GM19372 (cell line): ENCODE measurements around the gene CAPN2.

ENCODE experiments used
- ATAC-seq: cut with Tn5 transposase; IDR thresholded peaks from one replicate; pipeline ENCODE4 v1.9.1; 2021; ENCODE audit warnings: mild to moderate bottlenecking, low read depth, moderate library complexity; ENCODE audit not compliant: unreplicated experiment

The CAPN2 gene

GRCh38 chr1:223715604-223716172, 3.3 kb downstream of the CAPN2 start:
- ATAC-seq: no peak

- peak; percentile 45 for ATAC-seq
Measured at GRCh38 chr1:223716302-223716862, 4.0 kb downstream of the CAPN2 start.

- no peak for ATAC-seq
Measured at GRCh38 chr1:223717123-223717522, 4.8 kb downstream of the CAPN2 start.

GRCh38 chr1:223717695-223718363, 5.5 kb downstream of the CAPN2 start:
- no peak for ATAC-seq

GRCh38 chr1:223718850-223719249, 6.5 kb downstream of the CAPN2 start:
- ATAC-seq: no peak

GRCh38 chr1:223720971-223721591, 8.7 kb downstream of the CAPN2 start:
- ATAC-seq: no peak

- ATAC-seq: no peak
Measured at GRCh38 chr1:223721658-223722607, 9.6 kb downstream of the CAPN2 start.

- ATAC-seq: no peak
Measured at GRCh38 chr1:223723351-223723904, 11.1 kb downstream of the CAPN2 start.

- ATAC-seq: no peak
Measured at GRCh38 chr1:223724376-223724775, 12.0 kb downstream of the CAPN2 start.

- no peak for ATAC-seq
Measured at GRCh38 chr1:223725578-223725977, 13.2 kb downstream of the CAPN2 start.

GRCh38 chr1:223726380-223727001, 14.2 kb downstream of the CAPN2 start:
- ATAC-seq: peak; percentile 76

- no peak for ATAC-seq
Measured at GRCh38 chr1:223727541-223727940, 15.2 kb downstream of the CAPN2 start.

GRCh38 chr1:223729906-223730305, 17.6 kb downstream of the CAPN2 start:
- no peak for ATAC-seq

GRCh38 chr1:223730479-223731132, 18.3 kb downstream of the CAPN2 start:
- ATAC-seq: no peak

- ATAC-seq: no peak
Measured at GRCh38 chr1:223731133-223731770, 18.9 kb downstream of the CAPN2 start.

GRCh38 chr1:223732993-223733798, 20.9 kb downstream of the CAPN2 start:
- ATAC-seq: no peak

- no peak for ATAC-seq
Measured at GRCh38 chr1:223733898-223734852, 21.8 kb downstream of the CAPN2 start.
